SH-SY5Y (cell line): ENCODE data around the gene C12orf43.

Experiments
- GATA2 ChIP-seq: IDR thresholded peaks from 2 replicates; pipeline ENCODE4 v1.6.1; 2011; ENCODE audit warnings: mild to moderate bottlenecking, low read depth, low read length
- GATA3 ChIP-seq: IDR thresholded peaks from 2 replicates; pipeline ENCODE4 v1.6.1; 2011; ENCODE audit warnings: low read depth, mild to moderate bottlenecking, low read length, moderate library complexity

C12orf43 gene, protein sequence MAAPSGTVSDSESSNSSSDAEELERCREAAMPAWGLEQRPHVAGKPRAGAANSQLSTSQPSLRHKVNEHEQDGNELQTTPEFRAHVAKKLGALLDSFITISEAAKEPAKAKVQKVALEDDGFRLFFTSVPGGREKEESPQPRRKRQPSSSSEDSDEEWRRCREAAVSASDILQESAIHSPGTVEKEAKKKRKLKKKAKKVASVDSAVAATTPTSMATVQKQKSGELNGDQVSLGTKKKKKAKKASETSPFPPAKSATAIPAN

DNA sequence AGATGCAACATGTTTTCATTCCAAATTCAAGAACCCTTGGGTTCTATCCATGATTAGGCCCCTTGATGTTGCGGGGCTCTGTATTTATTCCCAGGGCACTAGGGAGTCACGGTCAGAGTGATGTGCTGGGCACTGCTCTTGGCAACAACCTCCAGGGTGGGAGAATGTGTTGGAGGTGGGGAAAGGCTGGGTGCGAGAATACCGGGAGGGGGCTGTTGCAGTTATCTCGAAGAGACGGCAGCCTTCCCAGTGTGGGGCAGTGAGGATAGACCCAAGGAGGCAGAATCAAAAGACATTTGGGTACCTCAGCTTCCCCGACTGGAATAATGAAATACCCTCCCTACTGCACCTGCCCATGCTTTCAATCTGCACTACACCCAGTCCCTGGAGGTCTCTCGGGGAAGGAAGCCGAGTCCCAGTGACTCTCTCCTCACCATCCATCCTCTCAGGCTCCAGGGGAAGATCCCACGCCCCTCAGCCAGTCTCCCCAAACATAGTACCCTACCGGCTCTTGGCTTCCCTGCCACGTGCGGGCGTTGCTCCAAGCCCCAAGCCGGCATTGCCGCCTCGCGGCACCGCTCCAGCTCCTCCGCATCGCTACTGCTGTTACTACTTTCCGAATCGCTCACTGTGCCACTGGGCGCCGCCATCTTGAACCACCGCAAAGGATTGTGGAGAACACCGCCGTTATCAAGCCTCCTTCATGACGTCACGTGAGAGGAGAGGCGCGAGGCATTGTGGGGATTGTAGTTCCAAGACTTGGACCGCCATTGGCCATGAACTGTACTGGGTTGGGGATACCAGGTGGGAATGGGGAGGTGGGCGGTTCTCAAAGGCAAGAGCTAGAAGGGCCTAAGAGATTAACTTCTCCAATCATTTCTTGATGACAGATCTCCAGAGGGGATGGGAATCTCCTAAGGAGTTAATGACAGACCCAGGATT is at the start of gene C12orf43:
Gene C12orf43 (minus strand): TSS at position 663 of the 942 bp plus-strand sequence. CDS start 13 bp downstream, at position 650.
- TF ChIP-seq GATA2 (no peak), GATA3 (no peak)

DNA sequence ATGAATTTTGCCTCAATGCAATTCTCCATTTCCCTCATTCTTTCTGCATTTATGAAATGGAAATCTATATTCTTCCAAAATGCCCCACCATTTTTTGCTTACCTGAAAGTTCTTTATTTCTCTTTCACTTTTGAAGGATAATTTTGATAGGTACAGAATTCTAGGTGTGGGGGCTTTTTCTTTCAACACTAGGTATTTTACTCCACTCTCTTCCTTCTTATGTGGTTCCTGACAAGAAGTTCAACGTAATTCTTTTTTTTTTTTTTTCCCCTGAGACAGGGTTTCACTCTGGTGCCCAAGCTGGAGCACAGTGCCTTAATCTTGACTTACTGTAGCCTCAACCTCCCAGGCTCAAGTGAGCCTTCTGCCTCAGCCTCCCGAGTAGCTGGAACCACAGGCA is 49.1 kb upstream of the C12orf43 start:
- TF ChIP-seq GATA2 = no peak
- no peak for TF ChIP-seq GATA3

DNA sequence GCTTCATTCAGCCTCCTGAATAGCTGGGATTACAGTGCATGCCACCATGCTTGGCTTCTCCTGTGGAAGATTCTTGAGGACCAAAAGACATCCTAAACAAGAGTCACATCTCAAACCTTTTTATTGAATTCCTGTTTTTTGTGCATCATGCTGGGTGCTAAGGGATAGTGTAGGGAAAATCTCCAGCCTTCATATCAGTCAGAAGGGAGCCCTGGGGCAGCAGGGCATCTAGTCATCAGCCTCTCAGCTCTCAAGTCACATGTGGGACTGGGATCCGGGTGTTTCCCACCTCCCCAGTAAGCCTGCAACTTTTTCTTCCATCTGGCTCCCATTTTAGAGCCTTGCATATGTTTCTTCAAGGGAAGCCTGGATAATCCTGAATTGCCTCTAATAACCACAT is 47.8 kb upstream of the C12orf43 start:
- TF ChIP-seq GATA2 (no peak), GATA3 (no peak)

DNA sequence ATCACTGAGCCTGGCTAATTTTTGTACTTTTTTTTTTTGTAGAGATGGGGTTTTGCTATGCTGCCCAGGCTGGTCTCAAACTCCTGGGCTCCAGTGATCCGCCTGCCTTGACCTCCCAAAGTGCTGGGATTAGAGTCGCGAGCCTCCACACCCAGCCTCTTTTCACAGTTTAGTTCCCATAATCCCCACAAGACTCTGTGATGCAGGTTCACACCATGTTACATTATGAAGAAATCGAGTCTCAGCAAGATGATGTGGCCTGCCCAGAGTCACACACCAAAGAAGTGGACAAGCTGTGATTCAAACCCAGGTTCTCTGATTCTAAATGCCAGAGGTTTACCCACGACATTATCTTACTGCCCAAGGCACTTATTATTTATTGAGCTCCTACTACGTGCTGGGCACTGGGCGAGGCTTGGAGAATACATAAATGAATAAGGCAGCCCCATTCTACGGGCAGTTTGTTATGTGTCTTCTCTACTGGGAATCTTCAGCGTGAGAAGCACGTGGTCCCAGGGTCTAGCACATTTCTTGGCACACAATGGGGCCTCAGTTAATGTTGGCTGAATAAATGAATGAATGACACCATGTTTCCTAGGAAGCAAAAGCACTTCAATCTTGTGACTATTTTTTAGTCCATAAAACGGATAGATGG is 46.2 kb upstream of the C12orf43 start:
- TF ChIP-seq GATA3 = no peak
- TF ChIP-seq GATA2 = no peak

DNA sequence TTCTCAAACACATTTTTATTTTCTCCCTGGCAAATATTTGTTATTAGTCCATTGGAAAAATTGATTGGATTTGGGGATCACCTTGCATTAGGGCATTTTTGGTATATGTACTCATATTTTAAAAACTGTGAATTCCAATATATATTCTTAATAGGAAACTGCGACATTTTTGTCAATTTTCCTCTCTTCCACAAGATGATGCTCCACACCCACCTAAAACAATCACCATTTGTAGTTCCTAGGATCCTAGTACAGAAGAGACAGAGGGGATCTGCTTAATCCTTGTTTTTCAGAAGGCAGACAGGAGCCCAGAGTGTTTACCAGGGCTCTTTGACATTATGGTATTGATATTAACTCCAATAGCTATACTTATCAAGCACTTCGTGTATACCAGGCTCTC is 45.5 kb upstream of the C12orf43 start:
- TF ChIP-seq GATA3 = no peak
- TF ChIP-seq GATA2 = no peak

DNA sequence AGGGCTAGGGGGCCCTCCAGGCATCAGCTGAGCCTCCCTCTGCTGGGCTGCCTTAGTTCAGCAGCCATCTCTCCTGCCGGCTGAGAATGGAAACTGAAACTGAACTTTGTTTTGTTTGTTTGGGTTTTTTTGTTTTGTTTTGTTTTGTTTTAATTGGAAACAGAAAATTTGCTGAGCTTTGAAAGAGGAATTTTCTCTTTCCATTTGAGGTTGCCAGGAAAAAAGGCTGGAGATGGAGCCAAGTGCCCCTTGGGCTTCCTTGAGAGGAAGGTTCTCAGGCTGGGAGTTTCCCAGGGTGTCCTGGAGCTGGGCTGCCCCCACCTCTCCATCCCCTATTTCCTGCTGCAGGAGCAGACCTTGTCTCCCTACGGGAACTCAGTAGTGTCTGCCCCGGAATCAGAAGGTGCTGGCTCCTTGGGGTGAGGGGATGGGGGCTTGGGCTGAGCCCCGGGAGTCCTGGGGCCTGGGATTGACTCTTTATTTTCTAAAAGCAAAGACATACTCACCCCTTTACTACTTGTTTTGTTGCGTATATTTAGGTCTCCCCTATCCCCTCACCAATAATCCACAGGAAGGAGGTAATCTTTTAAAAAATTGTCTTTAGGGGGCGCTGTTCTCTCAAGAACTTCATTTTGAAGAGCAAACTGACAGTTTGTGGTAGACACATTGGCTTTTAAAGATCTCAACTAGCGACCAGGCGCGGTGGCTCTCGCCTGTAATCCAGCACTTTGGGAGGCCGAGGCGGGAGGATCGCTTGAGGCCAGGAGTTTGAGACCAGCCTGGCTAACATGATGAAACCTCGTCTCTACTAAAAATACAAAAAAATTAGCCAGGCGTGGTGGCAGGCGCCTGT is 44.1 kb upstream of the C12orf43 start:
- TF ChIP-seq GATA3 (no peak), GATA2 (no peak)

DNA sequence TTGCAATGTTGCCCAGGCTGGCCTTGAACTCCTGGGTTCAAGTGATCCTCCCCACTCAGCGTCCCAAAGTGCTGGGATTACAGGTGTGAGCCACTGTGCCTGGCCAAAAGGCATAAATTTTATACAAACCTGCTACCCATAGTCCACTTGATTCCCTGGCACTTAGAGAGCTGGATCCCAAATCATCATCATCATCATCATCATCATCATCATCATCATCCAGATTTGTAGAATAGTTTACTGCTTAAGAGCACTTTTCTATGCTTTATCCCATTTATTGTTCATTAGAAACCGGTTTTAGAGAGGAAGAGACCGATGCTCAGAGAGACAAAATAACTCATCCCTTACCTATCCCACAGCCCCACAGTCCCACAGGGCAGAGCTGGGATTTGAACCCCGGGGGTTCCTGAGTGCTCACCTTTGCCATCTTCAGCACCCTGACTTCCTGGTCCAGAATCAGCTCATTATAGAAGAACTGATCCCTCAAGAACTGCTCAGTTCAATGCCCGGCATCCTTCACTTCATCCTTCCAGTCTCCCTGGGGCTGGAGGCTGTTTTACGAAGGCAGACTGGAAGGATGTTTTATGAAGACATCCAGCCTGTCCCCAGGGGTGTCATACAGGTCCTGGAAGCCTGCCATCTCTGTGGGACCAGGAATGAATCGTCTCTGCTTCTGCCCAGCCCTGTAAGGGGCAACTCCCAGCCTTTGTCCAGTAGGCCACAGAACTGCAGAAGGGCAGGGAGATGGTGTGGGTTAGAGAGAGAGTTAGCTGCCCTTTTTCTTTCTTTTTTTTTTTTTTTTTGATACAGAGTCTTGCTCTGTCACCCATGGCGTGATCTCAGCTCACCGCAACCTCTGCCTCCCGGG is 43.0 kb upstream of the C12orf43 start:
- TF ChIP-seq GATA3 = no peak
- no peak for TF ChIP-seq GATA2

DNA sequence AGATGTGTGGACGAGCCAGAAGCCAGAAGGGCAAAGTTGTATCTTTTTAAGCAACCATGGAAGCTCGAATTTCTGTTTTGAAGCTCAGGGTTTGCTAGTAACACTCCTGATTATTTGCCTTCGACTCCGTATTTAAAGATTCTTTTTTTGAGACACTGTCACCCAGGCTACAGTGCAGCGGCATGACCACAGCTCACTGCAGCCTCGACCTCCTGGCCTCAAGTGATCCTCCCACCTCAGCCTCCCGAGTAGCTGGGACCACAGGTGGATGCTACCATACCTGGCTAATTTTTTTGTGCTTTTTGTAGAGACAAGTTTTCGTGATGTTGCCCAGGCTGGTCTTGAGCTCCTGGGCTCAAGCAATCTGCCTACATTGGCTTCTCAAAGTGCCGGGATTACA is 41.5 kb upstream of the C12orf43 start:
- TF ChIP-seq GATA2 (no peak), GATA3 (no peak)

DNA sequence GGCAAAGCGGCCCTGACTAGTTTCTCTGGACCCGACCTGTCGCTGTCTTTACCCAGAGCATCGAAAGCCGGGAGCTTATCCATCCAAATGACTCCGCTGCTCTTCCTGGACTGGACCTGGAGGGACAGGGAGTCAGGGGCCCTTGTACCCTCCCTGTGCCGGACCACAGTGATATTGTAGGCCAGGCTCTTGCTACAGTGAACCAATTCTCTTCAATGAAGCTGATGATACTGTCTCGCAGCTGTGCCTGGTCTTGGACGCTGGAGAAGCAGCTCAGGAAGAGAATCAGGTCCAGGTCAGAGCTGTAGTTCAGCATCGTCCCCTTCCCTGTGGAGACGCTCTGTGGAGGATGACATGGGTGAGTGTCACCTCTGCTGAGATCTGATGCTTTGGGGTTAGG is 37.4 kb upstream of the C12orf43 start:
- no peak for TF ChIP-seq GATA2
- no peak for TF ChIP-seq GATA3

DNA sequence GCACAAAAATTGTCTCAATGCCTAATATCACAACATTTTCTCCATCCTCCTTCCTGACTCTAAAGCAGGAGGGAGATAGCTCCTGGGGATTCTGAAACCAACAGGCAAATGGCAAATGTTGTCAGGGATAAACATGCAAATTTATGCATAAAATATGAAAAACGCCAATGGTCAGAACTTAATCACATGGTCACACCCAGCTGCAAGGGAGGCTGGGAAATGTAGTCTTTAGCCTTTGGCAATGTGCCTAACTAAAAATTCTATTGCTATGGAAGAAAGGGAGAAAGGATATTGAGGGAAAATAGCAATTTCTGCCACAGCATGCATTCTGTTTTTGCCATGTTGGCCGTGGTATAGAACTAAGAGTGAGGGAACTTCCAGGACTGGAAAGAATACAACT is 34.4 kb upstream of the C12orf43 start:
- TF ChIP-seq GATA3 (no peak), GATA2 (no peak)

DNA sequence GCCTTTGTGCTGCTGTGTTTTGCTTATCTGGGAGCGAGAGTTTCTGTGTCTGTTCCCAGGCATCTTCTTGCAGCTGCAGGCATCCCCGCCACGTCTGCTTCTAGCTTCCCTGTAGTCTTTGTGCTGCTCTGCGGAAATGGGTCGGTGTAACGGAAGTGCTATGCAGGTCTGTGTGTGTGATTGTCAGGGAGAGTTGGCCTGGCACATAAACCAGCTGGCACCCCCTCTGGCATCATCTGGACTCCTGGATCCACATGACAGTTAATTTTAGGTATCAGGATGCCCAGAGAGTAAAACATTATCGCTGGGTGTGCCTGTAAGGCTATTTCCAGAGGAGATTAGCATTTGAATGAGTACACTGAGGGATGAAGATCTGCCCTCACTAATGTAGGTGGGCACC is 32.2 kb upstream of the C12orf43 start:
- TF ChIP-seq GATA2 = peak; percentile 30; the same call in 1 of the 2 replicates
- TF ChIP-seq GATA3 = no peak

DNA sequence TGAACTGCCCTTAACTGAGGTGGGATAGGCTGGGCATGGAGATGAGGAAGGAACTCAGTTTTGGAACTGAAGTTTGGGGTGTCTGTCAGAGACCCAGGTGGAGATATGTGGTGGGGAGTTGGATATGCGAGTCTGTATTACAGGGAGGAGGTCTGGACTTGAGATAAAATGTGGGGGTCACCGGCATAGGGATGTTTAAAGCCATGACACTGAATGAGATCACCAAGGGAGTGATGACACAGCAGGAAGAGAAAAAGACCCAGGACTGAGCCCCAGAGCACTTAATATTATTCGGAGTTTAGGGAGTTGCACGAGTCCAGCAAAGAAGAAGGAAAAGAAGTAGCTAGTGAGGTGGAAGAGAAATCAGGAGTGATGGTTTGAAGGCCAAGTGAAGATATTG is 26.8 kb upstream of the C12orf43 start:
- no peak for TF ChIP-seq GATA3
